Kidney tubule cell (primary cell): ENCODE data around the gene RAP1GDS1.

Experiments
- DNase-seq: peaks from one replicate; pipeline ENCODE4 v3.0.0-alpha.2; 2018; ENCODE audit warnings: low spot score

The RAP1GDS1 gene

GRCh38 chr4:98482847-98483806 is 221.9 kb downstream of the RAP1GDS1 start:
- DNase-seq: peak; percentile 81

GRCh38 chr4:98484031-98484430 is 222.8 kb downstream of the RAP1GDS1 start:
- DNase-seq: peak; percentile 71

GRCh38 chr4:98485816-98486345 is 224.7 kb downstream of the RAP1GDS1 start:
- DNase-seq: no peak

GRCh38 chr4:98490251-98490650 is 229.1 kb downstream of the RAP1GDS1 start:
- DNase-seq: no peak

GRCh38 chr4:98491899-98492559 is 230.8 kb downstream of the RAP1GDS1 start:
- DNase-seq: peak; percentile 38

- DNase-seq: no peak
Observed at GRCh38 chr4:98493296-98493695, 232.1 kb downstream of the RAP1GDS1 start.
